Parathyroid adenoma (tissue), 2 donors: ENCODE results near the gene TSHZ2.

Experiments used
- H2AFZ ChIP-seq: fragments of 300-600 bp; sonication (generic); one replicate; pipeline ENCODE4 v1.7.0; 2017; ENCODE audit warnings: antibody characterized with exemption, mild to moderate bottlenecking
- H3K27ac ChIP-seq: fragments of 300-600 bp; sonication (generic); one replicate; pipeline ENCODE4 v1.7.0; 2017
- H3K27me3 ChIP-seq: fragments of 300-600 bp; sonication (generic); one replicate; pipeline ENCODE4 v1.7.0; 2017; ENCODE audit warnings: low read length; ENCODE audit not compliant: control insufficient read depth, insufficient read depth
- H3K36me3 ChIP-seq: fragments of 300-600 bp; sonication (generic); one replicate; pipeline ENCODE4 v1.7.0; 2017; ENCODE audit warnings: low read length; ENCODE audit not compliant: control insufficient read depth, insufficient read depth
- H3K4me1 ChIP-seq: fragments of 300-600 bp; sonication (generic); one replicate; pipeline ENCODE4 v1.7.0; 2017; ENCODE audit warnings: control low read depth
- H3K4me2 ChIP-seq: fragments of 300-600 bp; sonication (generic); one replicate; pipeline ENCODE4 v1.7.0; 2017; ENCODE audit warnings: low read length
- H3K4me3 ChIP-seq: fragments of 300-600 bp; sonication (generic); one replicate; pipeline ENCODE4 v1.7.0; 2017; ENCODE audit warnings: low read depth, low read length
- H3K79me2 ChIP-seq: fragments of 300-600 bp; sonication (generic); one replicate; pipeline ENCODE4 v1.7.0; 2017; ENCODE audit warnings: control low read depth
- H3K9ac ChIP-seq: fragments of 300-600 bp; sonication (generic); one replicate; pipeline ENCODE4 v1.7.0; 2017; ENCODE audit warnings: mild to moderate bottlenecking
- H3K9me3 ChIP-seq: fragments of 300-600 bp; sonication (generic); one replicate; pipeline ENCODE4 v1.7.0; 2017; ENCODE audit warnings: low read length; ENCODE audit not compliant: control insufficient read depth
- CTCF ChIP-seq: fragments of 300-600 bp; sonication (generic); IDR thresholded peaks from one replicate; pipeline ENCODE4 v1.7.0; 2017; ENCODE audit warnings: antibody characterized with exemption, mild to moderate bottlenecking
- donor health status: primary hyperparathyroidism.

Gene TSHZ2

GRCh38 chr20:53034899-53035298, 62.7 kb downstream of the TSHZ2 start:
- no peaks in the 10 kb centered on the region for H3K36me3 ChIP-seq
- peaks cover 4% of the 10 kb centered on the region for H3K4me1 ChIP-seq
- H3K27ac ChIP-seq = peak overlapping the region; percentile 42
- no peak for TF ChIP-seq CTCF
- H3K4me2 ChIP-seq = no peak overlapping the region
- H3K79me2 ChIP-seq = no peaks in the 10 kb centered on the region
- H2AFZ ChIP-seq = peak overlapping the region; percentile 63
- no peaks in the 10 kb centered on the region for H3K27me3 ChIP-seq
- no peak overlapping the region for H3K4me3 ChIP-seq
- H3K9me3 ChIP-seq = no peaks in the 10 kb centered on the region
- H3K9ac ChIP-seq = no peak overlapping the region

GRCh38 chr20:53036992-53037391, 64.8 kb downstream of the TSHZ2 start:
- H3K36me3 ChIP-seq = no peaks in the 10 kb centered on the region
- H3K27me3 ChIP-seq = no peaks in the 10 kb centered on the region
- H3K79me2 ChIP-seq = no peaks in the 10 kb centered on the region
- no peak overlapping the region for H2AFZ ChIP-seq
- H3K4me1 ChIP-seq = peaks cover 4% of the 10 kb centered on the region
- H3K9ac ChIP-seq = no peak overlapping the region
- no peak overlapping the region for H3K4me2 ChIP-seq
- no peak overlapping the region for H3K4me3 ChIP-seq
- H3K9me3 ChIP-seq = no peaks in the 10 kb centered on the region
- TF ChIP-seq CTCF = no peak
- no peak overlapping the region for H3K27ac ChIP-seq

- peaks cover 4% of the 10 kb centered on the region for H3K4me1 ChIP-seq
- no peak overlapping the region for H3K9ac ChIP-seq
- no peaks in the 10 kb centered on the region for H3K79me2 ChIP-seq
- no peak overlapping the region for H2AFZ ChIP-seq
- no peaks in the 10 kb centered on the region for H3K9me3 ChIP-seq
- no peaks in the 10 kb centered on the region for H3K36me3 ChIP-seq
- no peak overlapping the region for H3K4me3 ChIP-seq
- H3K27ac ChIP-seq = no peak overlapping the region
- no peak for TF ChIP-seq CTCF
- no peaks in the 10 kb centered on the region for H3K27me3 ChIP-seq
- no peak overlapping the region for H3K4me2 ChIP-seq
These were observed 65.5 kb downstream of the TSHZ2 start for GRCh38 chr20:53037621-53038020.

- no peak overlapping the region for H3K27ac ChIP-seq
- H3K4me2 ChIP-seq = no peak overlapping the region
These were observed 66.1 kb downstream of the TSHZ2 start for GRCh38 chr20:53038299-53038698.

More at GRCh38 chr20:53038299-53038698, 66.1 kb downstream of the TSHZ2 start:
- H3K4me3 ChIP-seq = no peak overlapping the region
- no peaks in the 10 kb centered on the region for H3K36me3 ChIP-seq
- H2AFZ ChIP-seq = no peak overlapping the region
- no peak for TF ChIP-seq CTCF
- no peaks in the 10 kb centered on the region for H3K79me2 ChIP-seq
- no peak overlapping the region for H3K9ac ChIP-seq
- H3K27me3 ChIP-seq = no peaks in the 10 kb centered on the region
- no peaks in the 10 kb centered on the region for H3K9me3 ChIP-seq
- H3K4me1 ChIP-seq = peaks cover 4% of the 10 kb centered on the region
